ENCODE data around the gene MOB2.

MOB2 gene

DNA sequence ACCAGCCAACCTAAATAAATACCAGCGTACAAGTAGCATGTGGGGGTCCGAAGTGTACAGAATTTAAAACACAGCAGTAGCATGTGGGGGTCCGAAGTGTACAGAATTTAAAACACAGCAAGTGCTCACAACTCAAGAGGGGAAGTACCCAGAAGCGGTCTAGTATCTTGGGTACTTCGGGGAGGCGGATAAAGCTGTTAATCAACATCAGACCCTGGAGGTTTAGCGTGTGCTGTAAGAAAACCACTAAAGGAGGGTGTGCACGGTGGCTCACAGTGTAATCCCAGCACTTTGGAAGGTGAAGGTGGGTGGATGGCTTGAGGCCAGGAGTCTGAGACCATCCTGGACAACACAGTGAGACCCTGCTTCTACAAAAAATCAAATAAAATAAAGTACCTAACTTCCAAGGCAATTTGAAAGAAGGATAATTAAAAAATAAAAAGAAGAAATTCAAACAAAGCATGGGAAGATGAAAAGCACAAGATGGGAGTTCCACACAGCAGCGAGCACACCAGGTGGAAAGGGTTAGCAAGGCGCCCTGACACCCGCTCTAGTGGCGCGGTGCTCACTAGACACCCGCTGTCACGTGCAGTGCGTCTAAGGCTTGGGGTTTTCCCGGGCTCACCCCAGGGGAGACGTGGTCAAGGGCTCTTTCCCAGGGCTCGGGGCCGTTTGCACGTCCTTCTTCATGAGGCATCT is 35.0 kb upstream of the MOB2 start (continued):
- TF ChIP-seq, protein P1, sequence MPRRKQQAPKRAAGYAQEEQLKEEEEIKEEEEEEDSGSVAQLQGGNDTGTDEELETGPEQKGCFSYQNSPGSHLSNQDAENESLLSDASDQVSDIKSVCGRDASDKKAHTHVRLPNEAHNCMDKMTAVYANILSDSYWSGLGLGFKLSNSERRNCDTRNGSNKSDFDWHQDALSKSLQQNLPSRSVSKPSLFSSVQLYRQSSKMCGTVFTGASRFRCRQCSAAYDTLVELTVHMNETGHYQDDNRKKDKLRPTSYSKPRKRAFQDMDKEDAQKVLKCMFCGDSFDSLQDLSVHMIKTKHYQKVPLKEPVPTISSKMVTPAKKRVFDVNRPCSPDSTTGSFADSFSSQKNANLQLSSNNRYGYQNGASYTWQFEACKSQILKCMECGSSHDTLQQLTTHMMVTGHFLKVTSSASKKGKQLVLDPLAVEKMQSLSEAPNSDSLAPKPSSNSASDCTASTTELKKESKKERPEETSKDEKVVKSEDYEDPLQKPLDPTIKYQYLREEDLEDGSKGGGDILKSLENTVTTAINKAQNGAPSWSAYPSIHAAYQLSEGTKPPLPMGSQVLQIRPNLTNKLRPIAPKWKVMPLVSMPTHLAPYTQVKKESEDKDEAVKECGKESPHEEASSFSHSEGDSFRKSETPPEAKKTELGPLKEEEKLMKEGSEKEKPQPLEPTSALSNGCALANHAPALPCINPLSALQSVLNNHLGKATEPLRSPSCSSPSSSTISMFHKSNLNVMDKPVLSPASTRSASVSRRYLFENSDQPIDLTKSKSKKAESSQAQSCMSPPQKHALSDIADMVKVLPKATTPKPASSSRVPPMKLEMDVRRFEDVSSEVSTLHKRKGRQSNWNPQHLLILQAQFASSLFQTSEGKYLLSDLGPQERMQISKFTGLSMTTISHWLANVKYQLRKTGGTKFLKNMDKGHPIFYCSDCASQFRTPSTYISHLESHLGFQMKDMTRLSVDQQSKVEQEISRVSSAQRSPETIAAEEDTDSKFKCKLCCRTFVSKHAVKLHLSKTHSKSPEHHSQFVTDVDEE (CRISPR knock-in tag; IDR thresholded peaks at IDR 0.05), result no peak
- TF ChIP-seq ESRRG (CRISPR knock-in tag; IDR thresholded peaks at IDR 0.05), result no peak

DNA sequence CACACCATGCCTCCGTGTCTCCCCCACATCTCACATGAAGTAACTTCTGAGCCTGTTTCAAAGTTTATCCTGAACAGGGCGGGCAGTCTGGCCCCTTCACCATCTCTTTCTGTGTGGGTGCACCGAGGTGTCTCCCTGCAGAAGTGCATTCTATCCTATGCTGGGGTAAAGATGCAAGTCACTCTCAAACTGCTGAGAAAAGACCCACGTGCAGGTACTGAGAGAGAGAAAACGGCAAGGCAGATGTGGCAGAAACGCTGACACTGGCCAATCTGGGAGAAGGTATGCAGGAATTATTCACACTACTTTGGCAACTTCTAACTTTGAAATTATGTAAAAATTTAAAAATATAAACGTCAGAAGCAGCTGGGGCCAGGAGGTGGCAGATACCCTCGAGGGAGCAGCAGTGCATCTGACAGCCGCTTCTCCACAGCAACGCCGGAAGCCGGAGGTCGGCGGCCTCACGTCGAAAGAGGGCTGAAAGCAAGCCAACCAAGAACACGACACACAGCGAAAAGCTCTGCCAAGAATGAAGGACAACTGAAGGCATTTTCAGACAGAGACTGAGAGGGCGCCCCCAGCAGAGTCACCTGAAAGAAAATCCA is 34.2 kb upstream of the MOB2 start:
- TF ChIP-seq, protein P2, sequence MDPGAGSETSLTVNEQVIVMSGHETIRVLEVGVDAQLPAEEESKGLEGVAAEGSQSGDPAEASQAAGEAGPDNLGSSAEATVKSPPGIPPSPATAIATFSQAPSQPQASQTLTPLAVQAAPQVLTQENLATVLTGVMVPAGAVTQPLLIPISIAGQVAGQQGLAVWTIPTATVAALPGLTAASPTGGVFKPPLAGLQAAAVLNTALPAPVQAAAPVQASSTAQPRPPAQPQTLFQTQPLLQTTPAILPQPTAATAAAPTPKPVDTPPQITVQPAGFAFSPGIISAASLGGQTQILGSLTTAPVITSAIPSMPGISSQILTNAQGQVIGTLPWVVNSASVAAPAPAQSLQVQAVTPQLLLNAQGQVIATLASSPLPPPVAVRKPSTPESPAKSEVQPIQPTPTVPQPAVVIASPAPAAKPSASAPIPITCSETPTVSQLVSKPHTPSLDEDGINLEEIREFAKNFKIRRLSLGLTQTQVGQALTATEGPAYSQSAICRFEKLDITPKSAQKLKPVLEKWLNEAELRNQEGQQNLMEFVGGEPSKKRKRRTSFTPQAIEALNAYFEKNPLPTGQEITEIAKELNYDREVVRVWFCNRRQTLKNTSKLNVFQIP (CRISPR knock-in tag; IDR thresholded peaks at IDR 0.05; ENCODE audit: borderline replicate concordance, low read depth), result no peak
- TF ChIP-seq RARB (CRISPR knock-in tag; IDR thresholded peaks at IDR 0.05) (no peak), ZFP3 (CRISPR knock-in tag; IDR thresholded peaks at IDR 0.05) (no peak), ZFP30 (CRISPR knock-in tag; IDR thresholded peaks at IDR 0.05) (no peak), ZNF565 (CRISPR knock-in tag; conservative IDR thresholded peaks at IDR 0.05; ENCODE audit: low read depth) (no peak), SNAI2 (CRISPR knock-in tag; IDR thresholded peaks at IDR 0.05) (no peak), ZC3H10 (CRISPR knock-in tag; IDR thresholded peaks at IDR 0.05) (no peak), ARNTL (CRISPR knock-in tag; IDR thresholded peaks at IDR 0.05; ENCODE audit: borderline replicate concordance, low read depth) (no peak), BACH2 (CRISPR knock-in tag; IDR thresholded peaks at IDR 0.05; ENCODE audit: borderline replicate concordance) (no peak), ESRRG (CRISPR knock-in tag; IDR thresholded peaks at IDR 0.05) (no peak), ZNF8 (CRISPR knock-in tag; IDR thresholded peaks at IDR 0.05) (no peak), TOX (CRISPR knock-in tag; IDR thresholded peaks at IDR 0.05; ENCODE audit: borderline replicate concordance) (no peak), CSDC2 (CRISPR knock-in tag; IDR thresholded peaks at IDR 0.05) (no peak), ISL1 (CRISPR knock-in tag; IDR thresholded peaks at IDR 0.05) (no peak), TCF4 (CRISPR knock-in tag; IDR thresholded peaks at IDR 0.05; ENCODE audit: borderline replicate concordance) (no peak)
- TF ChIP-seq, protein P1 (CRISPR knock-in tag; IDR thresholded peaks at IDR 0.05), result no peak
- TF ChIP-seq, protein P3, sequence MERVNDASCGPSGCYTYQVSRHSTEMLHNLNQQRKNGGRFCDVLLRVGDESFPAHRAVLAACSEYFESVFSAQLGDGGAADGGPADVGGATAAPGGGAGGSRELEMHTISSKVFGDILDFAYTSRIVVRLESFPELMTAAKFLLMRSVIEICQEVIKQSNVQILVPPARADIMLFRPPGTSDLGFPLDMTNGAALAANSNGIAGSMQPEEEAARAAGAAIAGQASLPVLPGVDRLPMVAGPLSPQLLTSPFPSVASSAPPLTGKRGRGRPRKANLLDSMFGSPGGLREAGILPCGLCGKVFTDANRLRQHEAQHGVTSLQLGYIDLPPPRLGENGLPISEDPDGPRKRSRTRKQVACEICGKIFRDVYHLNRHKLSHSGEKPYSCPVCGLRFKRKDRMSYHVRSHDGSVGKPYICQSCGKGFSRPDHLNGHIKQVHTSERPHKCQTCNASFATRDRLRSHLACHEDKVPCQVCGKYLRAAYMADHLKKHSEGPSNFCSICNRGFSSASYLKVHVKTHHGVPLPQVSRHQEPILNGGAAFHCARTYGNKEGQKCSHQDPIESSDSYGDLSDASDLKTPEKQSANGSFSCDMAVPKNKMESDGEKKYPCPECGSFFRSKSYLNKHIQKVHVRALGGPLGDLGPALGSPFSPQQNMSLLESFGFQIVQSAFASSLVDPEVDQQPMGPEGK (CRISPR knock-in tag; IDR thresholded peaks at IDR 0.05; ENCODE audit: borderline replicate concordance), result no peak

DNA sequence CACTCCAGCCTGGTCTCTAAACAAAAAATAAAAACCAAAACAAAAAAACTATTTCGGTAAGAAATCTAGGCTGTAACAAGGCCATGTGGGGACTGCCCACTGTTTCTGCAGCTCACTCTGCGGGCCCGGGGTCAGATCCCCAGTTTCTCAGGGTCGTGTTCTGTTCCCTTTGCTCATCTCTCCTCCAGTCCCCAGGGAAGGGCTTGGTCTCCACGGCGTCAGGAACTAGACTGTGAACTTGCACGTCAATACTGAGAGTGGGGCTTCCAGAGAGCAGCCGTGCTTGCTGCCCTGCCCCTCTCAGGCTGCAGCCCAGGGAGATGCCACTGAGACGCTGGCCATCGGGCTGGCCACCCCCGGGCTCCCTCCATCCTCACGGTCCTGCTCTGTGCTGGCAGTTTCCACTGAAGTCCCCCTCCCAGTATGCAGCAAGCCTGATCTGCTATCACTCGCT is 33.7 kb upstream of the MOB2 start:
- no peak for ATAC-seq
- TF ChIP-seq TOX (CRISPR knock-in tag; IDR thresholded peaks at IDR 0.05; ENCODE audit: borderline replicate concordance), result no peak
- TF ChIP-seq GLIS3 (CRISPR knock-in tag; IDR thresholded peaks at IDR 0.05), result no peak
- no peak for TF ChIP-seq OSR1 (CRISPR knock-in tag; IDR thresholded peaks at IDR 0.05)
- TF ChIP-seq CSDC2 (CRISPR knock-in tag; IDR thresholded peaks at IDR 0.05), result no peak
- TF ChIP-seq PPARA (CRISPR knock-in tag; IDR thresholded peaks at IDR 0.05; ENCODE audit: borderline replicate concordance), result no peak
- TF ChIP-seq SNAI2 (CRISPR knock-in tag; IDR thresholded peaks at IDR 0.05), result no peak
- TF ChIP-seq, protein P2 (CRISPR knock-in tag; IDR thresholded peaks at IDR 0.05; ENCODE audit: borderline replicate concordance, low read depth), result no peak
- TF ChIP-seq, protein P3 (CRISPR knock-in tag; IDR thresholded peaks at IDR 0.05; ENCODE audit: borderline replicate concordance), result no peak
- no peak for TF ChIP-seq ZFP3 (CRISPR knock-in tag; IDR thresholded peaks at IDR 0.05)
- no peak for TF ChIP-seq ISL1 (CRISPR knock-in tag; IDR thresholded peaks at IDR 0.05)
- TF ChIP-seq ZNF8 (CRISPR knock-in tag; IDR thresholded peaks at IDR 0.05), result no peak
- TF ChIP-seq RARB (CRISPR knock-in tag; IDR thresholded peaks at IDR 0.05), result no peak

More for the DNA sequence above, 34.2 kb upstream of the MOB2 start:
- ATAC-seq, result no peak
